Suprapubic skin (tissue), 4 donors: ENCODE measurements around the gene DMAC2. TPM values are rescaled to one million over a fixed set of nuclear protein-coding genes. Genes with fewer than 3 reads are reported as not detected.

Source experiments
- DNase-seq, 2 donors: peaks; one replicate each; pipeline ENCODE4 v3.0.0-alpha.2; 2019; ENCODE audit warnings: low spot score in 2 of 2
- H3K27ac ChIP-seq: fragments of 200-600 bp; sonication (generic); one replicate; pipeline ENCODE4 v1.5.1; 2019
- H3K27me3 ChIP-seq: fragments of 200-600 bp; sonication (generic); one replicate; pipeline ENCODE4 v1.5.1; 2019
- H3K36me3 ChIP-seq: fragments of 200-600 bp; sonication (generic); one replicate; pipeline ENCODE4 v1.5.1; 2019
- H3K4me1 ChIP-seq: fragments of 200-600 bp; sonication (generic); one replicate; pipeline ENCODE4 v1.5.1; 2019
- H3K4me3 ChIP-seq: fragments of 200-600 bp; sonication (generic); one replicate; pipeline ENCODE4 v1.5.1; 2019; ENCODE audit warnings: mild to moderate bottlenecking
- H3K9me3 ChIP-seq: fragments of 200-600 bp; sonication (generic); one replicate; pipeline ENCODE4 v1.5.1; 2019
- EP300 ChIP-seq: sonication (generic); formaldehyde crosslinking; IDR thresholded peaks from one replicate; pipeline ENCODE4 v1.6.1; 2017; ENCODE audit warnings: antibody characterized with exemption
- POLR2A ChIP-seq, 2 donors: fragments of 450-650 bp; IDR thresholded peaks; one replicate each; pipeline ENCODE4 v1.6.1; 2017; ENCODE audit warnings: antibody characterized with exemption in 2 of 2, mild to moderate bottlenecking in 2 of 2, moderate library complexity in 2 of 2
- POLR2AphosphoS5 ChIP-seq, 3 donors: sonication (generic); formaldehyde crosslinking; IDR thresholded peaks; one replicate each; pipeline ENCODE4 v1.6.1; 2017; ENCODE audit warnings: antibody characterized with exemption in 3 of 3
- WGBS: methylation state at CpG from one replicate; pipeline ENCODE4 v1.1.5; 2018; 5-methylcytosine and 5-hydroxymethylcytosine counted together
- total RNA-seq, 4 donors: library from RNA; depleted of rRNA; stranded (reverse); fragments of >200 nt; gene quantifications; one replicate each; pipeline ENCODE4 v1.1.0, GENCODE V29; 2016
- TF ChIP-seq, protein P1 (sequence below), 2 donors: fragments of 200-600 bp in 1 of 2; fragments of 450-650 bp in 1 of 2; sonication (generic) in 1 of 2; IDR thresholded peaks; one replicate each; pipeline ENCODE4 v1.5.1; 2016 to 2019; ENCODE audit warnings: antibody characterized with exemption in 2 of 2, mild to moderate bottlenecking in 1 of 2, moderate library complexity in 1 of 2

DMAC2 gene
- total RNA-seq, 4 donors from 2014 or later: 26.1 to 36.4 (median 34.2) TPM

DNA sequence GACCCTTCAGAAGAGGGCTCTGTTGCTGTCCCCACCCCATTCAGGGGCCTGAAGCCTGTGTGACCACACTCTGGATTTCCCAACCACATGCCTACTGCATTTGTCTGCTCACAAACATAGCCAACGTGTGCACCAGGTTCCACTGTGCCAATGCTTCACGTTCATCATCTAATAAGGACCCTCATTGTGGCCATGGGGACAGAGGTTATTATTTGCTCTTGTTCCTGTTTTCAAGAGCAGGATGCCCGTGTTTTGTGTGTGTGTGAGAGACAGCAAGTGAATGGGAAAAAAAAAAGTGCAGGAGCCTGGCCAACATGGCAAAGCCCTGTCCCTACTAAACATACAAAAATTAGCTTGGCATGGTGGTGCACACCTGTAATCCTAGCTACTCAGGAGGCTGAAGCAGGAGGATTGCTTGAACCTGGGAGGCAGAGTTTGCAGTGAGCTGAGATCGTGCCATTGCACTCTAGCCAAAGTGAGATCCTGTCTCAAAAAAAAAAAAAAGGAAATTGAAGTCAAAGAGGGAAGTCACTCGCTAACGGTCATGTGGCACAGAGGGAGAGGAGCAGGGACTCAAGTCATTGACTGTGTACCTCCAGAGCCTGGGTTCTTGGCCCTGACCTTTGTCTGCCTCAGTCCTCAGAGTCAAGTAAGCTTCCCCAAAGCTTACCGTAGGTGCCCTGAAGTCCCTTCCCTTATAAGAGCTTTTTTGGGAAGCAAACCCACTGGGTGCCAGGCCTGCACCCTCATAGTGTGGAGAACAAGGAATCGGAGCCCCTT is 19.4 kb downstream of the DMAC2 start:
- Histone ChIP-seq H3K4me3 (no peak overlapping the region), H3K27ac (peak overlapping the region; percentile 10), H3K9me3 (no peaks in the 10 kb centered on the region), H3K27me3 (no peaks in the 10 kb centered on the region), H3K4me1 (peaks cover 10% of the 10 kb centered on the region), H3K36me3 (peaks cover 93% of the 10 kb centered on the region)
- TF ChIP-seq, protein P1, sequence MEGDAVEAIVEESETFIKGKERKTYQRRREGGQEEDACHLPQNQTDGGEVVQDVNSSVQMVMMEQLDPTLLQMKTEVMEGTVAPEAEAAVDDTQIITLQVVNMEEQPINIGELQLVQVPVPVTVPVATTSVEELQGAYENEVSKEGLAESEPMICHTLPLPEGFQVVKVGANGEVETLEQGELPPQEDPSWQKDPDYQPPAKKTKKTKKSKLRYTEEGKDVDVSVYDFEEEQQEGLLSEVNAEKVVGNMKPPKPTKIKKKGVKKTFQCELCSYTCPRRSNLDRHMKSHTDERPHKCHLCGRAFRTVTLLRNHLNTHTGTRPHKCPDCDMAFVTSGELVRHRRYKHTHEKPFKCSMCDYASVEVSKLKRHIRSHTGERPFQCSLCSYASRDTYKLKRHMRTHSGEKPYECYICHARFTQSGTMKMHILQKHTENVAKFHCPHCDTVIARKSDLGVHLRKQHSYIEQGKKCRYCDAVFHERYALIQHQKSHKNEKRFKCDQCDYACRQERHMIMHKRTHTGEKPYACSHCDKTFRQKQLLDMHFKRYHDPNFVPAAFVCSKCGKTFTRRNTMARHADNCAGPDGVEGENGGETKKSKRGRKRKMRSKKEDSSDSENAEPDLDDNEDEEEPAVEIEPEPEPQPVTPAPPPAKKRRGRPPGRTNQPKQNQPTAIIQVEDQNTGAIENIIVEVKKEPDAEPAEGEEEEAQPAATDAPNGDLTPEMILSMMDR (IDR thresholded peaks at IDR 0.05): no peak
- no peak for TF ChIP-seq POLR2AphosphoS5 (IDR thresholded peaks at IDR 0.05)
- TF ChIP-seq EP300: no peak
- no peak for TF ChIP-seq POLR2A (IDR thresholded peaks at IDR 0.05)
- WGBS: 68% methylated on average over 7 of the region's 8 CpGs
- DNase-seq: no peak

DNA sequence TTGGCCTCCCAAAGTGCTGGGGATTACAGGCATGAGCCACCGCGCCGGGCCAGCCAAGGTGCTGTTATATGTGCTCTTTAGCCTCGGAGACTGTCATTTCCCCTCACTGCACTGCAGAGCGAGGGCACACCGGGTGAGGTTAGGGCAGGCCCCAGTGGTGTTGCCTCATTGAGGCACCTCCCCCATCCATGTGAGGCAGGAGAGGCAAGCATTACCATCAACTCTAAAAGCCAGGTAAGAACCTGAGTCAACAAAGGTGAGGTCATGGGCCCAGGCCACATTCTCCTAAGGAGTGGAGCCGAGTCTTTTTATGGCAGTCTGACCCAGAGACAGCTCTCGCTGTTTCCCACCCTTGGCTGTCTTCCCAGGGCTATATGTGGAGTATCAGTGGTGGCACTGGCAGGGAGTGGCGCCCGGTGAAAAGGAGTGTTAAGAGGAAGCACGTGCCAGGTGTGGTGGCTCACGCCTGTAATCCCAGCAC is 23.5 kb downstream of the DMAC2 start:
- no peaks in the 10 kb centered on the region for H3K27me3 ChIP-seq
- TF ChIP-seq, protein P1 (IDR thresholded peaks at IDR 0.05): no peak
- TF ChIP-seq EP300 (no peak), POLR2AphosphoS5 (IDR thresholded peaks at IDR 0.05) (no peak), POLR2A (IDR thresholded peaks at IDR 0.05) (no peak)
- no peak overlapping the region for H3K27ac ChIP-seq
- DNase-seq: no peak
- peaks cover 92% of the 10 kb centered on the region for H3K36me3 ChIP-seq
- H3K9me3 ChIP-seq: no peaks in the 10 kb centered on the region
- 97% methylated on average over 12 of the region's 12 CpGs for WGBS
- no peak overlapping the region for H3K4me3 ChIP-seq
- H3K4me1 ChIP-seq: peaks cover 7% of the 10 kb centered on the region

DNA sequence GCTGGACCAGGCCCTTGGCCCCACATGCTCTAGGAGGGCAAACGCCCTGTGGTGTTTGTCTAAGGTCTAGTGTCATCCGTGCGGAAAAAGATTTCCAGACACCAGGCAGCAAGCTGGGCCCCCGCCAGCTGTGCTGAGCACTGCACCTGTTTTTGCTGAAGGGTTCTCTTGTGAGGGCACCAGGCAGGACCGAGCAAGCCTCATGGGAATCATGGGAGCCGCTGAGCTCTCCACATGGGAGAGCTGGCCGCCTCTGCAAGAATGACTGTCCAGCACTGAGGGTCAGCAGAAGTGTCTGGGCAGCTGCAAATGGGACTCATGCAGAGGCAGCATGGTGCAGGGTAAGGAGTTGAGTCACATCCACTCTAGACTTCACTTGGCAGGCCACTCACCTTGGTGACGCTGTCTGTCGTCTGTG is 24.5 kb downstream of the DMAC2 start:
- Histone ChIP-seq H3K4me3 (no peak overlapping the region), H3K27me3 (no peaks in the 10 kb centered on the region), H3K4me1 (peaks cover 13% of the 10 kb centered on the region), H3K27ac (no peak overlapping the region), H3K36me3 (peaks cover 90% of the 10 kb centered on the region), H3K9me3 (no peaks in the 10 kb centered on the region)
- DNase-seq: no peak
- TF ChIP-seq POLR2AphosphoS5 (IDR thresholded peaks at IDR 0.05) (no peak), POLR2A (IDR thresholded peaks at IDR 0.05) (no peak), EP300 (no peak)
- TF ChIP-seq, protein P1 (IDR thresholded peaks at IDR 0.05): no peak
- WGBS: 91% methylated on average over 5 of the region's 9 CpGs

DNA sequence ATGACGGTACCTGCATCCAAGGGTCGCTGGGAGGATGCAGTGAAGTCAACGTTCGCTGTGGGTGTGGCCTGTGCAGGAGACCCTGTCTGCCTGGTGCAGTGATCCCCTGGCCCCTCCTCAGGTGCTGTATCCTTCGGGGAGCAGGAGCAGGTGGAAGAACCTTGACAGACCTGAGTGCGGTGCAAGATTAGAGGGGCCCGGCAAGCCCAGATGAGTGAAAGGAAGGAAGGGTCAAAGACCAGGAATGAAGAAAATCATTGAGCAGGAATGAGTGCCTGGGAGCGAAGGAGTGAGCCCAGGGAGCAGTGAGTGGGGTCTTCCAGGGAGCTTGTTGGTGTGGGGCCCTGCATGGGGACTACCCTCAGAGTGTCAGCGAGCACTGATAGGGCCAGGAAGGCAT is 25.3 kb downstream of the DMAC2 start:
- Histone ChIP-seq H3K9me3 (no peaks in the 10 kb centered on the region), H3K27me3 (no peaks in the 10 kb centered on the region), H3K4me3 (no peak overlapping the region), H3K4me1 (peaks cover 13% of the 10 kb centered on the region), H3K36me3 (peaks cover 83% of the 10 kb centered on the region), H3K27ac (no peak overlapping the region)
- DNase-seq: no peak
- TF ChIP-seq EP300: no peak
- TF ChIP-seq, protein P1 (IDR thresholded peaks at IDR 0.05): no peak
- TF ChIP-seq POLR2A (IDR thresholded peaks at IDR 0.05): no peak
- no peak for TF ChIP-seq POLR2AphosphoS5 (IDR thresholded peaks at IDR 0.05)
- WGBS: 85% methylated on average over 9 of the region's 9 CpGs

DNA sequence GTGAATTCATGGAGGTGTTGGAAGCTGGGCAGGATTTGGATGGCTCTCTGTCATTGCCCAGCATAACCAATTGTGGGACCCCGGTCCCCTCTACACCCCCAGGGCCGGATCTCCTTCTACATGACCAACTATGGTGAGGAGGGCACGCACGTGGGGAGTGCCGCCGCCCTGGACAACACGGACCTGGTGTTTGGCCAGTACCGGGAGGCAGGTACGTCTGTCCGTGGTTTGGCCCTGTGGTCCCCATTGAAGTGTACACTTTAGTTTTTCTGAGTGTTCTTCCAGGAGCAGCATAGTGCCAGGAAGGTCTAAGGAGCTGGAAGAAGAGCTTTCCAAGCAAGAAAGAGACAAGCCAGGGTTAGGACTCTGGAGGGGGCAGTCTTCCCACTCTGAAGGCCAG is 25.8 kb downstream of the DMAC2 start:
- WGBS: 100% methylated on average over 7 of the region's 10 CpGs
- Histone ChIP-seq H3K4me1 (peaks cover 16% of the 10 kb centered on the region), H3K36me3 (peaks cover 78% of the 10 kb centered on the region), H3K27me3 (no peaks in the 10 kb centered on the region), H3K27ac (no peak overlapping the region), H3K9me3 (no peaks in the 10 kb centered on the region), H3K4me3 (no peak overlapping the region)
- DNase-seq: no peak
- TF ChIP-seq POLR2AphosphoS5 (IDR thresholded peaks at IDR 0.05) (no peak), POLR2A (IDR thresholded peaks at IDR 0.05) (no peak), EP300 (no peak)
- TF ChIP-seq, protein P1 (IDR thresholded peaks at IDR 0.05): no peak
